ENCODE measurements around the gene CCN6.
A peak's percentile ranks its signal among the peaks of the same experiment; 100 is the strongest.
"Not testable (repeated sequence)": the region's sequence is repeated elsewhere in the genome, so short reads cannot be mapped to it uniquely, and the experiment has no call there.

Gene CCN6

GRCh38 chr6:112030206-112030960 is 23.5 kb upstream of the CCN6 start:
- no peak for DNase-seq

GRCh38 chr6:112030961-112031660 is 22.8 kb upstream of the CCN6 start:
- no peak for DNase-seq

- no peak for DNase-seq
These were observed 21.9 kb upstream of the CCN6 start for GRCh38 chr6:112031960-112032359.

DNA sequence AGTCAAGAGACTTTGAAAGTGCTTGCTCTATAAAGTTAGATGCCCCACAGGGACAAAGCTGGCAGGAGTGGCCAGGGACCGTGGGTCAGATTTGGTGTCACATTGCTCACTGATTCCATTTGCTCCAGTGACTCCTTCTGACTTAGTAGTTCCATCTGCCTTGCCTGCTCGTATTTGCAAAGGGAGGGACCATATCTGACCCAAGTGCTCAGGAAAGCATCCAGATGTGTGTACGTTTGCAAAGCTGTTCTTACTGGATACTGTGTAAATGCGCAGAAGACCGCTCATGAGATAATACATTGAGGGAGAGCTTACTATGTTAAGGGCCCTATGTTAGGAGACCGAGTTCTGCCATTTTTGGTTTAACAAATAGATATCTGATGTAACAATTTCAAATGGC is 21.2 kb upstream of the CCN6 start:
- DNase-seq = no peak

- DNase-seq = no peak
These were observed 19.9 kb upstream of the CCN6 start for GRCh38 chr6:112033791-112034615.

GRCh38 chr6:112034616-112034995 is 19.3 kb upstream of the CCN6 start:
- DNase-seq = no peak

DNA sequence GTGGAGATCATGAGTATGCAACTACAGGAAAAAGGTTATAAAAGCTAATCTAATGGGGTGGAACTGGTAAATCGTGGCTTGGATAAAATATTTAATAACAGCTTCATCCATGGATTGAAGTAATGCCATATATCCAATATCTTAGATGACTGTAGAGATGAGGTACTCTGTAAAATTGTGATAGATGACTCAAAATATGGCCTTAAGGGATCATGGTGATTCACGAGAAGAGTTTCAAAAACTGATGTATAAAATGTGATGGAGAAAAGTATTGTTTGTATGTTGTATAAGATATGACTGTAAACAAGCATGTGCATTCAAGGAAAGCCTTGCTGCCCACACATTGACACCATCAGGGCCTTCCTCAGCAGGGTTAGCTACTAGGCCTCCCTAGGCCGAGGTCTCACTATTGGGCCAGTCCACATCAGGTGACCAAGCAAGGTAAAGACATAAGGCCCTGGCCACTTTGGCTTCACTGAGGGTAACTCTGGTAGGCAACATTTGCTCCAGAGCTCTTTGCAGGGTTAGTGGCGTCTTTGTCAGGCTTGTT is 17.7 kb upstream of the CCN6 start:
- no peak for DNase-seq

GRCh38 chr6:112037783-112038216 is 16.1 kb upstream of the CCN6 start:
- DNase-seq = no peak

- DNase-seq = no peak
These were observed 15.6 kb upstream of the CCN6 start for GRCh38 chr6:112038268-112038667.

- no peak for DNase-seq
These were observed 15.0 kb upstream of the CCN6 start for GRCh38 chr6:112038756-112039430.

DNA sequence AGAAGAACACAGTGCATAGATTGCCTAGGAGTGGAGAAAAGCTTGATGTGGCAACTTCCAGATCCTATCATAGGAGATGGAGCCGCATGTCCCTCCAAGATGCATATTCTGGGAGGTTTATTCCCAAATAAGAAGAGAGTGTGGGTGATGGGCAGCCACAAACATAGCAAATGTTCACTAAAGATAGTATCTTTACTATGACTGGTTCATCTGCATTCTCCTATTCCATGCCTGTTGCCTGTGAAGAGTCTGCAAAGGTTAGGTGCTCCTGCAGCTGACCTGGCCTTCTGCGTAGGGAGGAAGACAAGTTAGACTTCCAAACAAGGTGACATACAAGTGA is 14.5 kb upstream of the CCN6 start:
- DNase-seq = no peak

- DNase-seq = no peak
These were observed 12.9 kb upstream of the CCN6 start for GRCh38 chr6:112040956-112041355.

DNA sequence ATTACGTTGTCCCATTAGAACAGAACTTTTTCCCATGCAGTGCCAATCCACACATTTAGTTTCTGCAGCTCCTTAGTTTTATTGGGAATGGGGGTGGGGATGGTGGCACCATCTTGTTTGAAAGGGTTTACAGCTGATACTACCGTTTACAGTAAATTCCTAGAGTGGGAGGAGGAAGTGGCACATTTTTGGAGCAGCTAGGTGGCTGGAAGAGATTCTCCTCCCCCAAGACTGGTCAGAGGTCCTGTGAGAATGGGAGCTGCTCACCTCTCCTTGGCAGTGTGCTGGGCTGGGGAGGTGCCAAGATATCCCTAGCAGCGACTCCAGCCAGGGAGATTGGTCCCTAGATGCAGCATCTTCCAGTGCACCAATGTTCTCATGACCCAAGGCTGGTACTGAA is 12.4 kb upstream of the CCN6 start:
- no peak for DNase-seq

DNA sequence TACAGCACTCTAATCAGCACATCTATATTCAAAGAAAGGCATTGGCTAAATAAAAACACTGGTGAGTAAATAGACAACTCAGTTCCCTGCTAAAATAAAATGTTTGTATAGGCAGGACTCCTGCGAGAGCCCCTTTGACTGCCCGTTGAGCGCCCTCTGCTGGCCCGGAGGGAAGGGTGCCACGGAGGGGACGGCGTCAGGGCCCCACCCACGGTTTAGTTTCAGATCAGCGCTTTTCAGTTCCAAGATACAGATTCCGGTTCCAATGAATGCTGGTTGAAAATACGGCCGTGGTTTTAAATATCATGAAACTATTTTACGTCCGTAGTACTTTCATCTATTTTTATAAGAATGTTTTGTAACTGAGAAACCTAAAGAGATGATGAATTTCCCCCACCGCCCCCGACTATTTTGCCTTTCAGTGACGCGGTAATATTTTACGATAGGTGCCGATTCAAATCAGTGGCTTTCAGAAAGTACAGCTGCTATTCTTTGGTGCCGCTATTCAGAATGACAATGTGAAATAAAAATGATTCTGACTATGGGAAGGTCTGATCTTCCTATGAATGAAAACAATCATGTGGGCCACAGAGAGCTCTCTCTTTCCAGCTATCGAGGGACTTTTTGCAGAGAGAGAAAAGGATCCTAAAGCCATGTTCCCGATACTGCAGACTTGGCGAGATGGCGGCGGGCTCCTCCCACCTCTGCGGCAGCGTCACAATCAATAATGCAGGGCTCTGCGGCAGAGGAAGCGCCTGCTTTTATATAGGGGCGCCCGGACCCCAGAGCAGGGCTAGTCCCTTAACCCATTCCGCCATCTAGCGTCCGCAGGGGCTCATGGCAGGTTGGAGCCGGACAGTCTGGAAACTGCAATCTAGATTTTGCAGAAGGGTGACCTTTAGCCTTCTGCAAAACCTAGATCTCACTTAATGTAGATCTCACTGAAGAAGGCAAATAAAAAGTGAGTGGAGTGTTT is 10.6 kb upstream of the CCN6 start:
- DNase-seq = peak; percentile 94

DNA sequence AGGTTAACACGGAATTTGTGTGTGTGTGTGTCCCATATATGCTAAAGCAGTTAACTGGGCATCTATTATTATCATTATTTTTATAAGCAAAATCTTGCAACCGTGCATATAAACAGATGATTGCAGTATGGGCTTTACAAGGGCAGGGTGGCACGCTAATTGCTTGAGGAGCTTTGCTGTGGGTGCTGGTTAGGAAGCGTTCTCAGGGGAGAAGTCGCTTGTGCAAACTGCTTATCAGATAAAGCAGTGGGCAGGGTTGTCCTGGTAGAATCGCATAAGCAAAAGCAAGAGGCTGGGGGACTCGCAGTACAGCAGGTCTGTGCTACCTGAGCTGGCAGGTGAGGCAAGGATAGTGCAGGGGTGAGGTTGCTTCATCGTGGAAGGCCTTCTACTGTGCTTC is 9.7 kb upstream of the CCN6 start:
- no peak for DNase-seq

DNA sequence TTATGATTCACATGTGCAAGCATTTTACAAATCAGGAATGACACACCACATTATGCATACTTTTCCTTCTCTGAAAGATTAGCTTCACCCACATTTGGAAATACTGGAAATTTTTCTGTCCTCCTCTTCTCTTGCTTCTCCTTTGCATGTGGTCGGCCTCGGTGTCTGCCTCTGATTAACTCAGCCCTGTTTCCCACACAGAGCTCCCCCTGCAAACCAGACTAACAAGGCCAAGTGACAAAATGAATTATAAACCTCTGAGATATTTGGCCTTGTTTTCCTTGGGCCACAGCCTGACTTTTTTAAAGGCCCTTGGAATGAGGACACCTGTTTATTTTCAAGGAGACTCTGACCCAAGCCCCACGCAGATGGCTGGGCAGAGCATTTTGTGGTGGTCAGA is 9.0 kb upstream of the CCN6 start:
- no peak for DNase-seq

- not testable (repeated sequence) for DNase-seq
These were observed 6.4 kb upstream of the CCN6 start for GRCh38 chr6:112047523-112047922.

- no peak for DNase-seq
These were observed 4.7 kb upstream of the CCN6 start for GRCh38 chr6:112049026-112049799.

- DNase-seq = no peak
These were observed 3.9 kb upstream of the CCN6 start for GRCh38 chr6:112049996-112050395.

DNA sequence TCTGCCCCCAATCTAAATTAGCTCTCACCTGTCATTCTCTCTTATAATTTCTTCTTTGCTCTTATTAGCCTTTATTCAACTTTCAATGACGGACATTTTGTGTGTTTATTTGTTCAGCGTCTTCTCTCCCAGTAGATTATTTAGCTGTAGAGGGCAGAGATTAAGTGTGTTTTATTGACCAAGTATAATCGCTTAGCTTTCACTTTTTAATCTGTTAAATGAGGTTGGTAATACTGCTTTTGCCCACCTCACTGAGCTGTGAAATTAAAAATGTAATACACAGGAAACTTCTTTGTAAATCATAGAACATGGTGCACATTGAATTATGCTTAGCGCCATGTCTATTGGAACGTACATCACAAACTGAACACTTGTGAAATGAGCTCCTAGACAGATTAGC is 3.5 kb upstream of the CCN6 start:
- DNase-seq = no peak

- not testable (repeated sequence) for DNase-seq
These were observed 2.6 kb upstream of the CCN6 start for GRCh38 chr6:112051251-112051740.

Data from activated T-cell treated with anti-CD3 and anti-CD28 coated beads, Interleukin-2, amount 50 U/mL, for 1 hour (primary cell).